Neuronal stem cell (in vitro differentiated cells): Measurements from ENCODE around the gene FBXO9.

ENCODE experiments used
- DNase-seq: peaks from one replicate; pipeline ENCODE4 v3.0.0-alpha.2; 2013; ENCODE audit warnings: low spot score
- H2AFZ ChIP-seq: one replicate; pipeline ENCODE4 v1.6.1; 2013; ENCODE audit warnings: mild to moderate bottlenecking, low read length, inconsistent platforms
- H2AK5ac ChIP-seq: 2 replicates; pipeline ENCODE4 v1.6.1; 2013; ENCODE audit warnings: low read depth, mild to moderate bottlenecking, inconsistent platforms, low read length, moderate library complexity, mixed read lengths
- H2BK120ac ChIP-seq: 2 replicates; pipeline ENCODE4 v1.6.1; 2013; ENCODE audit warnings: low read depth, mild to moderate bottlenecking, inconsistent platforms, low read length, moderate library complexity, mixed read lengths
- H2BK12ac ChIP-seq: one replicate; pipeline ENCODE4 v1.6.1; 2013; ENCODE audit warnings: low read length, inconsistent platforms
- H2BK15ac ChIP-seq: 2 replicates; pipeline ENCODE4 v1.6.1; 2013; ENCODE audit warnings: mild to moderate bottlenecking, low read length, inconsistent platforms, mixed read lengths
- H2BK5ac ChIP-seq: one replicate; pipeline ENCODE4 v1.6.1; 2013; ENCODE audit warnings: inconsistent platforms, mild to moderate bottlenecking, low read length, moderate library complexity
- H3K14ac ChIP-seq: one replicate; pipeline ENCODE4 v1.6.1; 2013; ENCODE audit warnings: low read length, inconsistent platforms
- H3K18ac ChIP-seq: 2 replicates; pipeline ENCODE4 v1.6.1; 2013; ENCODE audit warnings: low read length, inconsistent platforms
- H3K23ac ChIP-seq: 2 replicates; pipeline ENCODE4 v1.6.1; 2013; ENCODE audit warnings: low read depth, mild to moderate bottlenecking, mixed read lengths, low read length, inconsistent platforms; ENCODE audit not compliant: poor library complexity
- H3K27ac ChIP-seq: replicated peaks from 3 replicates; pipeline ENCODE4 v1.5.1; 2013; ENCODE audit warnings: low read length, inconsistent platforms
- H3K27me3 ChIP-seq, 3 experiments: 2 replicates each; pipeline ENCODE4 v1.6.1; 2013; ENCODE audit warnings: low read length in 3 of 3, mild to moderate bottlenecking in 2 of 3, inconsistent platforms in 1 of 3, low read depth in 1 of 3, mixed read lengths in 1 of 3, moderate library complexity in 1 of 3; ENCODE audit not compliant: control insufficient read depth in 3 of 3, insufficient read depth in 3 of 3
- H3K36me3 ChIP-seq, 2 donors: replicated peaks in 1 of 2; 2 replicates each; pipeline ENCODE4 v1.6.1; 2013; ENCODE audit warnings: low read length in 2 of 2; ENCODE audit not compliant: control insufficient read depth in 2 of 2, insufficient read depth in 2 of 2
- H3K4ac ChIP-seq: 2 replicates; pipeline ENCODE4 v1.6.1; 2013; ENCODE audit warnings: inconsistent platforms, mild to moderate bottlenecking, low read length, moderate library complexity
- H3K4me1 ChIP-seq, 2 donors: 1 replicate in 1 of 2; 2 replicates in 1 of 2; pipeline ENCODE4 v1.6.1; 2013; ENCODE audit warnings: low read length in 2 of 2, low read depth in 1 of 2; ENCODE audit not compliant: control insufficient read depth in 2 of 2, insufficient read depth in 1 of 2
- H3K4me2 ChIP-seq: one replicate; pipeline ENCODE4 v1.6.1; 2013; ENCODE audit warnings: mild to moderate bottlenecking, low read length, inconsistent platforms; ENCODE audit not compliant: insufficient read depth, poor library complexity, severe bottlenecking
- H3K4me3 ChIP-seq, 2 donors: 2 replicates each; pipeline ENCODE4 v1.5.1; 2013; ENCODE audit warnings: low read length in 2 of 2, mild to moderate bottlenecking in 2 of 2, inconsistent platforms in 1 of 2, moderate library complexity in 1 of 2
- H3K79me1 ChIP-seq: one replicate; pipeline ENCODE4 v1.6.1; 2013; ENCODE audit warnings: low read depth, mild to moderate bottlenecking, inconsistent platforms, low read length, moderate library complexity
- H3K9ac ChIP-seq: one replicate; pipeline ENCODE4 v1.6.1; 2013; ENCODE audit warnings: mild to moderate bottlenecking, low read depth, low read length, inconsistent platforms; ENCODE audit not compliant: poor library complexity
- H3K9me3 ChIP-seq, 2 donors: replicated peaks in 1 of 2; 2 replicates each; pipeline versions ENCODE3 to v1.6.1; 2013; ENCODE audit warnings: low read length in 2 of 2, mild to moderate bottlenecking in 2 of 2, inconsistent platforms in 1 of 2, low read depth in 1 of 2, mixed read lengths in 1 of 2, moderate library complexity in 1 of 2; ENCODE audit not compliant: control insufficient read depth in 2 of 2, insufficient read depth in 1 of 2
- H4K8ac ChIP-seq: one replicate; pipeline ENCODE4 v1.6.1; 2013; ENCODE audit warnings: low read depth, mild to moderate bottlenecking, inconsistent platforms, low read length, moderate library complexity
- H4K91ac ChIP-seq: one replicate; pipeline ENCODE4 v1.6.1; 2013; ENCODE audit warnings: low read length, low read depth, mild to moderate bottlenecking, inconsistent platforms; ENCODE audit not compliant: poor library complexity
- WGBS, 2 donors: extraction: QIAGEN DNeasy Blood & Tissue Kit; methylation state at CpG; one replicate each; pipeline ENCODE4 v1.1.7; 2013; ENCODE audit warnings: missing lambda C conversion rate in 2 of 2, mixed read lengths in 1 of 2; ENCODE audit not compliant: insufficient read length in 2 of 2, insufficient replicate concordance in 1 of 2; ENCODE audit errors: extremely low coverage in 2 of 2; 5-methylcytosine and 5-hydroxymethylcytosine counted together

The FBXO9 gene

GRCh38 chr6:53104916-53105315, 39.7 kb downstream of the FBXO9 start:
- Histone ChIP-seq H3K9me3 (no peaks in the 10 kb centered on the region), H2AFZ (no peak overlapping the region), H3K4ac (no peak overlapping the region), H3K79me1 (no peaks in the 10 kb centered on the region), H3K27ac (no peak overlapping the region), H3K27me3 (no peaks in the 10 kb centered on the region), H4K91ac (no peak overlapping the region), H3K9ac (no peak overlapping the region), H3K4me3 (no peak overlapping the region), H2BK15ac (no peak overlapping the region), H2BK5ac (no peak overlapping the region), H3K14ac (no peak overlapping the region), H2BK12ac (no peak overlapping the region), H3K23ac (no peak overlapping the region), H3K4me1 (no peaks in the 10 kb centered on the region), H4K8ac (no peak overlapping the region), H3K18ac (no peak overlapping the region), H2BK120ac (no peak overlapping the region), H2AK5ac (no peak overlapping the region), H3K4me2 (no peak overlapping the region), H3K36me3 (peaks cover 5 to 29% of the 10 kb centered on the region in 2 donors)
- no peak for DNase-seq

DNA sequence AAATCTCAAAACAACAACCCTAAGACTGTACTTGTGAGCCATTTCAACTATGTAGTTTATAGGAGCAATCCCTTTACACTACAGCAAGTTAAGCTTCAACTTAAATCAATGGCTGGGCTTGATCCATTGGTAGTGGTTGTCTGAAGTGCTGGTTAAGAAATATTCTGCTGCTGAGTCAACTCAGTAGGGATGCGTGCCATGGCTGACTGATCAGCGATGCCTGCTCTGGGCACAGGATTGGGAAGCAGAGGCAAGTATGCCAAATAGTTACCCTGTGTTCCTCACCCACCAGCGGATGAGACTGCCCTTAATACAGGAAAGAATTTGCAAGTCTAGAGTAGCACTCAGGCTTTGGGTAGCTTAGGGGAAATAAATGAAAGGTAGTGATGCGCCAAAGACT, 41.9 kb downstream of the FBXO9 start:
- Histone ChIP-seq H3K36me3 (peaks cover 0 to 8% of the 10 kb centered on the region in 2 donors), H3K9me3 (no peaks in the 10 kb centered on the region), H3K4me2 (no peak overlapping the region), H4K91ac (no peak overlapping the region), H3K27ac (no peak overlapping the region), H3K4me3 (no peak overlapping the region), H2BK15ac (no peak overlapping the region), H4K8ac (no peak overlapping the region), H2AK5ac (no peak overlapping the region), H2BK5ac (no peak overlapping the region), H3K23ac (no peak overlapping the region), H3K27me3 (no peaks in the 10 kb centered on the region), H2BK120ac (no peak overlapping the region), H3K79me1 (no peaks in the 10 kb centered on the region), H3K9ac (no peak overlapping the region), H3K4ac (no peak overlapping the region), H3K14ac (no peak overlapping the region), H2AFZ (no peak overlapping the region), H3K4me1 (no peaks in the 10 kb centered on the region), H2BK12ac (no peak overlapping the region), H3K18ac (no peak overlapping the region)
- no CpG with 5 or more reads among the region's 4 CpGs for WGBS, 2 donors
- DNase-seq, result no peak

- Histone ChIP-seq H3K27me3 (no peaks in the 10 kb centered on the region), H3K9me3 (no peaks in the 10 kb centered on the region), H2BK5ac (no peak overlapping the region), H3K14ac (no peak overlapping the region), H2AK5ac (no peak overlapping the region), H3K4me1 (no peaks in the 10 kb centered on the region), H2BK15ac (no peak overlapping the region), H3K27ac (no peak overlapping the region), H3K18ac (no peak overlapping the region), H3K9ac (no peak overlapping the region), H4K8ac (no peak overlapping the region), H3K4me2 (no peak overlapping the region), H2AFZ (no peak overlapping the region), H3K79me1 (no peaks in the 10 kb centered on the region), H3K36me3 (no peaks in the 10 kb centered on the region), H4K91ac (no peak overlapping the region), H2BK120ac (no peak overlapping the region), H3K4ac (no peak overlapping the region), H2BK12ac (no peak overlapping the region), H3K4me3 (no peak overlapping the region), H3K23ac (no peak overlapping the region)
- no CpG with 5 or more reads among the region's 2 CpGs for WGBS, 2 donors
- DNase-seq, result no peak
Observed at GRCh38 chr6:53109612-53110011, 44.4 kb downstream of the FBXO9 start.

DNA sequence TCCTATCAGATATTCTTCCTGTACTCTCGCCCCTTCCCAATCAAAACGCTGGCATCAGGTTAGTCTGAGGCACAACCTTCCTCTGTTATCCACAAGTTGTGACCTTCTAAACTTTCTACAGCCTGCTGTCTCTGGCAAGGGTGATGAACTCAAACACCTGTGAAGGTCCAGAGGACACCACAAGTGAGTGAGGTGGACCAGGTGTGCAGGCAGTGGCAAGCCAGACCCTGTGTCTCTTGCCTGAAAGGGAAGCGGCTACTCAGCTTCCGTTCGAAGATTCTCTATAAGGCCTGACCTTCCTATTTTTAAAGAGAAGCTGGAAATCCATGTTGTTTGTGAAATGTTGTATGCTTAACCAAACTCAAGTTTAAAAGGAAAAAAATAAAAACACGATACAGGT, 46.7 kb downstream of the FBXO9 start:
- Histone ChIP-seq H3K23ac (no peak overlapping the region), H2BK15ac (no peak overlapping the region), H3K4ac (no peak overlapping the region), H4K91ac (no peak overlapping the region), H3K18ac (no peak overlapping the region), H2BK120ac (no peak overlapping the region), H3K9ac (no peak overlapping the region), H3K27me3 (no peaks in the 10 kb centered on the region), H3K4me2 (no peak overlapping the region), H3K4me1 (no peaks in the 10 kb centered on the region), H3K4me3 (no peak overlapping the region), H3K27ac (no peak overlapping the region), H3K36me3 (no peaks in the 10 kb centered on the region), H2BK12ac (no peak overlapping the region), H3K9me3 (no peaks in the 10 kb centered on the region), H2BK5ac (no peak overlapping the region), H2AK5ac (no peak overlapping the region), H4K8ac (no peak overlapping the region), H2AFZ (no peak overlapping the region), H3K14ac (no peak overlapping the region), H3K79me1 (no peaks in the 10 kb centered on the region)
- no peak for DNase-seq
- WGBS, 2 donors, result no CpG with 5 or more reads among the region's 6 CpGs
